ENCODE measurements around the gene MYOM3.

DNA sequence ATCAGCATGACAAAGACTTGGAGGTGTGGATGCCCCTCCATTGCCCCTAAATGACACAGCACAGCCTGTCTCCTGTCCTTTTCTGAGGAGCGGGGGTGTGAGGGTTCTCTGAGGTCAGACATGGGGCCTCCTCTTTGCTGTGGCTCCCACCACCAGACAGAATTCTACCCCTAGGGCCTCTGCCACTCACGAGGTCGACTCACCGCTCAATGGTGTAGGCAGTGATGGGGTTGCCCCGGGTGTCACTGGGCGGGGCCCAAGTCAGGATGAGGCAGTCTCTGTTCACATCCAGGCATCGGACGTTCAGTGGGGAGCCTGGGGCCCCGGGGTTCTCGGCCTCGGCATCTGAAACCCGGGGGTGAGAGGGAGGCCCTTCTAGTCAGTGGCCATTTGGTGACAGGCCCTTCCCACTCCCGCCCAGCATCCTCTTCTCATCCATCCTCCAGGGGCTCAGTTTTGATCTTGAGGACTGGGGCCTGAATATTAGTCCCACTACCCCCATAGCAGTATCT lies 19.9 kb downstream of the MYOM3 start:
- TF ChIP-seq RAD21 (IDR thresholded peaks at IDR 0.05; ENCODE audit: low read depth) (no peak), NFIC (IDR thresholded peaks at IDR 0.05) (no peak), EGR1 (IDR thresholded peaks at IDR 0.05) (no peak)

All from Ishikawa (cell line).